ENCODE results near the gene THPO.

The THPO gene

GRCh38 chr3:184373422-184373821 lies 4.6 kb downstream of the THPO start:
- no peak for TF ChIP-seq SIN3A (IDR thresholded peaks at IDR 0.05; ENCODE audit: borderline replicate concordance, insufficient read depth, low read length)
- no peak for TF ChIP-seq TAF1 (IDR thresholded peaks at IDR 0.05; ENCODE audit: borderline replicate concordance, insufficient read depth, low read length)
- TF ChIP-seq POLR2AphosphoS5 (IDR thresholded peaks at IDR 0.05; ENCODE audit: low read depth, low read length): no peak
- TF ChIP-seq FOXP2 (optimal IDR thresholded peaks at IDR 0.05; ENCODE audit: borderline replicate concordance, extremely low read depth, extremely low read length, insufficient read depth): no peak
- TF ChIP-seq REST (IDR thresholded peaks at IDR 0.05; ENCODE audit: insufficient read depth in 1 of 2, low read depth in 2 of 2, low read length in 2 of 2): no peak

GRCh38 chr3:184372911-184373310 lies 5.1 kb downstream of the THPO start:
- TF ChIP-seq TAF1 (IDR thresholded peaks at IDR 0.05; ENCODE audit: borderline replicate concordance, insufficient read depth, low read length) (no peak), SIN3A (IDR thresholded peaks at IDR 0.05; ENCODE audit: borderline replicate concordance, insufficient read depth, low read length) (no peak), FOXP2 (optimal IDR thresholded peaks at IDR 0.05; ENCODE audit: borderline replicate concordance, extremely low read depth, extremely low read length, insufficient read depth) (no peak), POLR2AphosphoS5 (IDR thresholded peaks at IDR 0.05; ENCODE audit: low read depth, low read length) (no peak), REST (IDR thresholded peaks at IDR 0.05; ENCODE audit: insufficient read depth in 1 of 2, low read depth in 2 of 2, low read length in 2 of 2) (no peak)

DNA sequence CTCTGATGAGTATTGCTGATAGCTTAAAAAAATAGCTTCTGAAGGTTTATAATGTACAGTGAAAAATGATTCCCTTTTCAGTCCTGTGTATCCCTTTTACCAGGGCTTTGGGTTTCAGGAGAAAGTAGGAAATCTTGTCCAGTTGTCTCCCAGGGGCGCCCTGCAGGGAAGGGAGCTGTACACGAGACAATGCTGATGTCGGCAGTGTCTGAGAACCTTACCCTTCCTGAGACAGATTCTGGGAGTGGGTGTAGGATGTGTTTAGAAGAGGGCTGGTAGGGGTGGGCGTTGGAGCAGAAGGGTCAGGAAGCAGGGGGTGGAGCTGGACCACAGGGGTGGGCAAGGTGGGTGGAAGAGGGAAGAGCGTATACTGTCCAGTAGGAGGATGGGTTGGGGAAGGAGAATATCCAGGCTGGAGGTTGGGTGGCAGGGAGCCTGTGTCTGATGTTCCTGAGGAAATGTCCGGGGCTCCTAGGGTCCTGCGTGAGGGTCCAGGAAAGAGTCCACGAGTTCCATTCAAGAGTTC lies 5.6 kb downstream of the THPO start:
- TF ChIP-seq REST (IDR thresholded peaks at IDR 0.05; ENCODE audit: insufficient read depth in 1 of 2, low read depth in 2 of 2, low read length in 2 of 2) (no peak), POLR2AphosphoS5 (IDR thresholded peaks at IDR 0.05; ENCODE audit: low read depth, low read length) (no peak), FOXP2 (optimal IDR thresholded peaks at IDR 0.05; ENCODE audit: borderline replicate concordance, extremely low read depth, extremely low read length, insufficient read depth) (no peak), TAF1 (IDR thresholded peaks at IDR 0.05; ENCODE audit: borderline replicate concordance, insufficient read depth, low read length) (no peak), SIN3A (IDR thresholded peaks at IDR 0.05; ENCODE audit: borderline replicate concordance, insufficient read depth, low read length) (no peak)

DNA sequence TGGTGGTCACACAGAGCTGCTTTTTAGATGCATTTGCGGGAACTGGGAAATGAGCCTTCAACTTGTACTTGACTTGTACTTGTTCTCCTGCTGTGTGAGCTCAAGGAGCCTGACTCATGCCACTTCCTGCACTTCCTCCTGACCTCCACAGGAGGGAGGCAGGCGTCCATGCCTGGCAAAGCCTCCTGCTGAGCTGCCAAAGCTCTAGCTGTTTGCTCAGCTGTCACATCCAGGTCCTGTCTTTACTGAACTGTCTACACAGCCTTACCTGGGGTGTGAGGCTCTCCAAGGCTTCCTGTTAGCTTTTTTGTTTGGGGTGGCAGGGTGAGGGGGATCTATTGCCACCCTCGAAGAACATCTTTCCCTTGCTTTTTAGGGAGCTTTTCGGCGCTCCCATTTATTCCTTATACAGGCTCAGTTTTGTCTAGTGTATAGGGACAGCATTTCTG lies 6.4 kb downstream of the THPO start:
- TF ChIP-seq SIN3A (IDR thresholded peaks at IDR 0.05; ENCODE audit: borderline replicate concordance, insufficient read depth, low read length): no peak
- no peak for TF ChIP-seq TAF1 (IDR thresholded peaks at IDR 0.05; ENCODE audit: borderline replicate concordance, insufficient read depth, low read length)
- no peak for TF ChIP-seq REST (IDR thresholded peaks at IDR 0.05; ENCODE audit: insufficient read depth in 1 of 2, low read depth in 2 of 2, low read length in 2 of 2)
- TF ChIP-seq FOXP2 (optimal IDR thresholded peaks at IDR 0.05; ENCODE audit: borderline replicate concordance, extremely low read depth, extremely low read length, insufficient read depth): no peak
- TF ChIP-seq POLR2AphosphoS5 (IDR thresholded peaks at IDR 0.05; ENCODE audit: low read depth, low read length): no peak

All from PFSK-1 (cell line).